Keratinocyte (primary cell): Measurements from ENCODE around the gene SLC12A8. TPM values are rescaled to one million over a fixed set of nuclear protein-coding genes. Genes with fewer than 3 reads are reported as not detected.

ENCODE experiments used
- DNase-seq: peaks from one replicate; pipeline ENCODE4 v3.0.0-alpha.2; 2011; ENCODE audit warnings: low read depth, missing footprints, low spot score
- FAIRE-seq: peaks from 2 replicates; lab custom pipeline; 2011; peaks lifted over from hg19 to GRCh38; lab: Jason Lieb, UNC
- H2AFZ ChIP-seq: 2 replicates; pipeline ENCODE4 v1.6.0; 2012; ENCODE audit warnings: low read length, control low read depth, inconsistent platforms; ENCODE audit not compliant: control insufficient read depth
- H3K27ac ChIP-seq: 2 replicates; pipeline ENCODE4 v1.5.1; 2011; ENCODE audit warnings: low read length; ENCODE audit not compliant: control insufficient read depth, insufficient read depth
- H3K27me3 ChIP-seq: 3 replicates; pipeline ENCODE4 v1.6.0; 2011; ENCODE audit warnings: low read length; ENCODE audit not compliant: control insufficient read depth, insufficient read depth; ENCODE audit errors: extremely low read depth
- H3K36me3 ChIP-seq, 2 experiments: 2 replicates in 1 of 2; 3 replicates in 1 of 2; pipeline ENCODE4 v1.5.1; 2011; ENCODE audit warnings: low read length in 2 of 2, mild to moderate bottlenecking in 1 of 2; ENCODE audit not compliant: control insufficient read depth in 2 of 2, insufficient read depth in 2 of 2; ENCODE audit errors: extremely low read depth in 1 of 2
- H3K4me1 ChIP-seq: 3 replicates; pipeline ENCODE4 v1.5.1; 2011; ENCODE audit warnings: low read length; ENCODE audit not compliant: control insufficient read depth, insufficient read depth; ENCODE audit errors: extremely low read depth
- H3K4me2 ChIP-seq: 3 replicates; pipeline ENCODE4 v1.6.0; 2011; ENCODE audit warnings: low read depth, low read length; ENCODE audit not compliant: control insufficient read depth, insufficient read depth; ENCODE audit errors: extremely low read depth
- H3K4me3 ChIP-seq, 3 experiments: fragments of 200-600 bp in 1 of 3; sonication (generic) in 1 of 3; 2 replicates in 2 of 3; 3 replicates in 1 of 3; pipeline ENCODE4 v1.5.1; 2011 to 2016; ENCODE audit warnings: low read length in 3 of 3, mild to moderate bottlenecking in 3 of 3, control low read depth in 2 of 3, inconsistent platforms in 1 of 3, low read depth in 1 of 3, mixed read lengths in 1 of 3, mixed run types in 1 of 3, moderate library complexity in 1 of 3; ENCODE audit not compliant: control insufficient read depth in 2 of 3, insufficient read depth in 2 of 3; ENCODE audit errors: extremely low read depth in 1 of 3
- H3K79me2 ChIP-seq: 2 replicates; pipeline ENCODE4 v1.6.0; 2012; ENCODE audit warnings: low read length; ENCODE audit not compliant: control insufficient read depth, insufficient read depth
- H3K9ac ChIP-seq: 3 replicates; pipeline ENCODE4 v1.6.0; 2011; ENCODE audit warnings: low read length; ENCODE audit not compliant: control insufficient read depth, insufficient read depth; ENCODE audit errors: extremely low read depth
- H3K9me1 ChIP-seq: 3 replicates; pipeline ENCODE4 v1.6.0; 2011; ENCODE audit warnings: low read length; ENCODE audit not compliant: control insufficient read depth, insufficient read depth; ENCODE audit errors: extremely low read depth
- H3K9me3 ChIP-seq: 2 replicates; pipeline ENCODE4 v1.5.1; 2012; ENCODE audit warnings: low read depth, low read length; ENCODE audit not compliant: control insufficient read depth
- H4K20me1 ChIP-seq: 3 replicates; pipeline ENCODE4 v1.6.0; 2011; ENCODE audit warnings: low read length; ENCODE audit not compliant: control insufficient read depth, insufficient read depth; ENCODE audit errors: extremely low read depth
- CTCF ChIP-seq, 3 experiments: IDR thresholded peaks in 1 of 3; conservative IDR thresholded peaks in 1 of 3; optimal IDR thresholded peaks in 1 of 3; 2 replicates in 2 of 3; 3 replicates in 1 of 3; pipeline versions ENCODE3 to v1.5.1; 2011; ENCODE audit warnings: low read length in 3 of 3, mild to moderate bottlenecking in 3 of 3, moderate library complexity in 2 of 3, control low read depth in 1 of 3, inconsistent platforms in 1 of 3; ENCODE audit not compliant: insufficient read depth in 2 of 3; ENCODE audit errors: extremely low read depth in 1 of 3
- EZH2 ChIP-seq: IDR thresholded peaks from one replicate; pipeline ENCODE4 v1.6.1; 2012; ENCODE audit warnings: inconsistent platforms, mild to moderate bottlenecking, low read length, moderate library complexity
- dilution Hi-C: fragments of 300-500 bp; cut with MboI; formaldehyde crosslinking; loops from one replicate; pipeline ENCODE4 v1.7.0; 2020; ENCODE audit warnings: low sequenced_read_pairs; ENCODE audit not compliant: extremely low pct_ligation_motif_present
- polyA plus RNA-seq, 5 experiments: library from polyadenylated mRNA; depleted of rRNA in 3 of 5; stranded (reverse) in 3 of 5; stranded (forward) in 1 of 5; unstranded in 1 of 5; fragments of >200 nt; gene quantifications; 1 replicate in 1 of 5; 2 replicates in 3 of 5; 3 replicates in 1 of 5; pipeline versions ENCODE4 v1.2.1 to v1.2.3, GENCODE V29; 2011 to 2012; ENCODE audit warnings: missing spikeins in 2 of 5, low read depth in 1 of 5, low replicate concordance in 1 of 5

Gene SLC12A8
- polyA plus RNA-seq, 1 donor (not counting 4 experiments of a cell fraction or from before 2014, with no cell fraction given) = 6.9 TPM

GRCh38 chr3:125098611-125099291 lies 113.8 kb downstream of the SLC12A8 start:
- Histone ChIP-seq H3K9me3 (no peaks in the 10 kb centered on the region), H3K4me3 (no peak overlapping the region), H3K27ac (no peak overlapping the region), H4K20me1 (no peaks in the 10 kb centered on the region), H3K27me3 (no peaks in the 10 kb centered on the region), H3K4me2 (no peak overlapping the region), H3K79me2 (no peaks in the 10 kb centered on the region), H2AFZ (no peak overlapping the region), H3K9me1 (no peaks in the 10 kb centered on the region), H3K9ac (no peak overlapping the region), H3K36me3 (peaks cover 1 to 3% of the 10 kb centered on the region in 2 experiments), H3K4me1 (no peaks in the 10 kb centered on the region)
- DNase-seq (no peak), FAIRE-seq (no peak)
- TF ChIP-seq CTCF (optimal IDR thresholded peaks at IDR 0.05 in 1 of 3, IDR thresholded peaks at IDR 0.05 in 1 of 3, conservative IDR thresholded peaks at IDR 0.05 in 1 of 3; ENCODE audit: extremely low read depth in 1 of 3, insufficient read depth in 2 of 3, low read length in 3 of 3) (no peak), EZH2 (no peak)
- dilution Hi-C loops = no loop called here

- no peaks in the 10 kb centered on the region for H3K9me3 ChIP-seq
- no peak for DNase-seq
- H3K27me3 ChIP-seq = no peaks in the 10 kb centered on the region
- dilution Hi-C loops = no loop called here
- peaks cover 2 to 6% of the 10 kb centered on the region in 2 experiments for H3K36me3 ChIP-seq
- no peaks in the 10 kb centered on the region for H4K20me1 ChIP-seq
- no peak for FAIRE-seq
- no peaks in the 10 kb centered on the region for H3K4me1 ChIP-seq
- no peak overlapping the region for H3K4me3 ChIP-seq
- H3K9ac ChIP-seq = no peak overlapping the region
- no peaks in the 10 kb centered on the region for H3K9me1 ChIP-seq
- H3K27ac ChIP-seq = no peak overlapping the region
- TF ChIP-seq CTCF (optimal IDR thresholded peaks at IDR 0.05 in 1 of 3, IDR thresholded peaks at IDR 0.05 in 1 of 3, conservative IDR thresholded peaks at IDR 0.05 in 1 of 3; ENCODE audit: extremely low read depth in 1 of 3, insufficient read depth in 2 of 3, low read length in 3 of 3) = no peak
- no peak for TF ChIP-seq EZH2
- no peak overlapping the region for H2AFZ ChIP-seq
- H3K4me2 ChIP-seq = no peak overlapping the region
- H3K79me2 ChIP-seq = no peaks in the 10 kb centered on the region
Observed at GRCh38 chr3:125090649-125091048, 121.9 kb downstream of the SLC12A8 start.
